A673 (cell line): ENCODE results near the gene PHYH.

Experiments
- CTCF ChIP-seq: fragments of 300-800, 200-600 bp; sonication (generic); conservative IDR thresholded peaks from 2 replicates; pipeline ENCODE4 v1.5.1; 2017; ENCODE audit warnings: low read depth, mild to moderate bottlenecking, antibody characterized with exemption, low read length, moderate library complexity, mixed read lengths
- EZH2 ChIP-seq: fragments of 200-600 bp; sonication (generic); IDR thresholded peaks from 2 replicates; pipeline ENCODE4 v1.6.1; 2017; ENCODE audit warnings: borderline replicate concordance, low read depth, mild to moderate bottlenecking, mixed read lengths, antibody characterized with exemption, low read length; ENCODE audit not compliant: poor library complexity, severe bottlenecking

GRCh38 chr10:13338390-13339110 is 38.7 kb upstream of the PHYH start:
- no peak for TF ChIP-seq CTCF
- TF ChIP-seq EZH2, result no peak
